ENCODE data around the gene ZBTB32.

ZBTB32 gene

GRCh38 chr19:35731779-35732405, 27.5 kb downstream of the ZBTB32 start:
- TF ChIP-seq CTCF (IDR thresholded peaks at IDR 0.05; ENCODE audit: low read depth, low read length), result no peak
- H3K4me3 ChIP-seq (replicated peaks in 1 of 2; ENCODE audit: low read depth in 2 of 2, low read length in 2 of 2), result no peak overlapping the region
- DNase-seq (ENCODE audit: low read depth in 2 of 2), result no peak

GRCh38 chr19:35732540-35733179, 28.3 kb downstream of the ZBTB32 start:
- no peak for DNase-seq (ENCODE audit: low read depth in 2 of 2)
- TF ChIP-seq CTCF (IDR thresholded peaks at IDR 0.05; ENCODE audit: low read depth, low read length), result no peak
- H3K4me3 ChIP-seq (replicated peaks in 1 of 2; ENCODE audit: low read depth in 2 of 2, low read length in 2 of 2), result no peak overlapping the region

DNA sequence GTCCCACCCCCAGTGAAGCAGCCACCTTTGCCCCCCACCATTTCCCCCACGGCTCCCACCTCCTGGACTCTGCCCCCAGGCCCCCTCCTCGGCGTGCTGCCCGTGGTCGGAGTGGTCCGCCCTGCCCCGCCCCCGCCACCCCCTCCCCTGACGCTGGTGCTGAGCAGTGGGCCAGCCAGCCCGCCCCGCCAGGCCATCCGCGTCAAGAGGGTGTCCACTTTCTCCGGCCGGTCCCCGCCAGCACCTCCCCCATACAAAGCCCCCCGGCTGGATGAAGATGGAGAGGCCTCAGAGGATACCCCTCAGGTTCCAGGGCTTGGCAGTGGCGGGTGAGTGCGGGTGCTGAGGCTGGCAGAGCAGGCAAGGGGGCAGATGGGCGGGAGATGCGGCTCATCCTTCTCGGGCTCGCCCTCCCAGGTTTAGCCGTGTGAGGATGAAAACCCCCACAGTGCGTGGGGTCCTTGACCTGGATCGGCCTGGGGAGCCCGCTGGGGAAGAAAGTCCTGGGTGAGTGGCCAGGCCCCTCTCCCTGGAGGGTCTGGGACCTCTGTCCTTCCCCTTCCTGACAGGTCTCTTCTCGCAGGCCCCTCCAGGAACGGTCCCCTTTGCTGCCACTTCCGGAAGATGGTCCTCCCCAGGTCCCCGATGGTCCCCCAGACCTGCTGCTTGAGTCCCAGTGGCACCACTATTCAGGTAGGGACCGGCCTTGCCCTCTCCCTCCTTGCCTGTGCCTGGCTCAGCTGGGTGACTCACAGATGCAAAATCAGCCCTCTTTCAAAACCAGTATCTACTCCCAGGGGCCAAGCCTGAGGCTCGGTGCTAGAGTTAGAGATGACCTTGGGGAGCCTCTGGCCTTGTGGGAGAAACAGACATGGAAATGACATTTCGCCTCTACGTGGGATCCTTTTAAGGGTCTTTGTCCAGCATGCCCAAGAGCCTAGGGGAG, 29.1 kb downstream of the ZBTB32 start:
- no peak for TF ChIP-seq CTCF (IDR thresholded peaks at IDR 0.05; ENCODE audit: low read depth, low read length)
- no peak for DNase-seq (ENCODE audit: low read depth in 2 of 2)
- no peak overlapping the region for H3K4me3 ChIP-seq (replicated peaks in 1 of 2; ENCODE audit: low read depth in 2 of 2, low read length in 2 of 2)

GRCh38 chr19:35734273-35734672, 29.9 kb downstream of the ZBTB32 start:
- no peak for TF ChIP-seq CTCF (IDR thresholded peaks at IDR 0.05; ENCODE audit: low read depth, low read length)
- no peak for DNase-seq (ENCODE audit: low read depth in 2 of 2)
- H3K4me3 ChIP-seq (replicated peaks in 1 of 2; ENCODE audit: low read depth in 2 of 2, low read length in 2 of 2), result no peak overlapping the region

- TF ChIP-seq CTCF (IDR thresholded peaks at IDR 0.05; ENCODE audit: low read depth, low read length), result no peak
- DNase-seq (ENCODE audit: low read depth in 2 of 2), result no peak
- no peak overlapping the region for H3K4me3 ChIP-seq (replicated peaks in 1 of 2; ENCODE audit: low read depth in 2 of 2, low read length in 2 of 2)
These were observed 30.5 kb downstream of the ZBTB32 start for GRCh38 chr19:35734889-35735288.

- no peak for DNase-seq (ENCODE audit: low read depth in 2 of 2)
- no peak overlapping the region for H3K4me3 ChIP-seq (replicated peaks in 1 of 2; ENCODE audit: low read depth in 2 of 2, low read length in 2 of 2)
- TF ChIP-seq CTCF (IDR thresholded peaks at IDR 0.05; ENCODE audit: low read depth, low read length), result peak; percentile 19
These were observed 32.8 kb downstream of the ZBTB32 start for GRCh38 chr19:35736913-35737886.
